HG02981 (cell line): ENCODE data around the gene TMEM176A.
"Not testable (repeated sequence)": the region's sequence is repeated elsewhere in the genome, so short reads cannot be mapped to it uniquely, and the experiment has no call there.

Experiments
- ATAC-seq: cut with Tn5 transposase; IDR thresholded peaks from one replicate; pipeline ENCODE4 v1.9.1; 2021; ENCODE audit warnings: mild to moderate bottlenecking, moderate library complexity; ENCODE audit not compliant: unreplicated experiment

Gene TMEM176A, protein sequence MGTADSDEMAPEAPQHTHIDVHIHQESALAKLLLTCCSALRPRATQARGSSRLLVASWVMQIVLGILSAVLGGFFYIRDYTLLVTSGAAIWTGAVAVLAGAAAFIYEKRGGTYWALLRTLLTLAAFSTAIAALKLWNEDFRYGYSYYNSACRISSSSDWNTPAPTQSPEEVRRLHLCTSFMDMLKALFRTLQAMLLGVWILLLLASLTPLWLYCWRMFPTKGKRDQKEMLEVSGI

DNA sequence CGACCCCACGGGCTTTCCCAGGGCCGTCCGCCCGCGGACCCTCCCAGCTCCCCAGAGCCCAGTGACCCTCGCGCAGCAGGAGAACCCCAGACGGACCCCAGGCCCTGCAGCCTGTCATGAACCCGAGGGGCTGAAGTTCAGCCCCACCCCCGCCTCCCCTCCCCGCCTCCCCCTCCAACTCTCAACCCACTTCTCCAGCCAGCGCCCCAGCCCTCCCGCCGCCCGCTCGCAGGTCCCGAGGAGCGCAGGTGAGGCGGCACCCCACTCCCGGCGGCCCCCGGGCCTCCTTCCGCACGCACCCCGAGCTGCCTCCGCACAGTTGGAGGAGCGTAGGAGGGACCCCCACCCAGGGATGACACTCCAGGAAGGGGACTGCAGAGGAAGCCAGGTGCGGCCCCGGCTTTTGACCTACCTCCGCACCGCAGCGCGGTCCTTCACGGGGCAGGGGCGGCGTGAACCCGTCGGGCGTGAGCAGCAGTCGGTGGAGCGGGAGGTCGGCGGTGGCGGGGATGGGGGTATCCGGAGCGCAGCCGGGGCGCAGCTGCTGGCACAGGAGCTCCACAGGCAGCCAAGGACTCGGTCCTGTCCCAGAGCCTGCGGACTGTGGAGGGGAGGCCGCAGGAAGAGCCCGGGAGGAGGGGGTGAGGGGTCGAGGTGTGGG lies at the start of gene TMEM176A:
Gene TMEM176A (plus strand): TSS at position 189 of the 661 bp plus-strand sequence. CDS start 782 bp downstream, outside the sequence.
- ATAC-seq, result no peak

DNA sequence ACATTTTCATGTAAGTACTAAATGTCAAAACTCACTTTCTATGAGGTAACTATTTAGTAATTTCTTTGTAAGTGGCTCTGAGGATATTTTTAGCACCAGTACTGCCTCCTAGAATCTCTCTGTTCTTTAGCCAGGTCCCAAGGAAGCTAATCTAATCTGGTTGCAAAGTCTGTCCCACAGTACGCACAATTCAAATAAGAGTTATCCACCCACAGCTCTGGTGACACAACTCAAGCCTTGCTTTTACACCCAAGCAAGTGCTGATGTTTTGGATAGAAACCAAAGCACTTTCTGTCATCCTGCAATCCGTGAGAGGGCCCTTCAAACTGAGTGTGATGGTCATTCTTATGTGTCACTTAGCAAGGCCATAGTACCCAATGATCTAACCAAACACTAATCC lies 48.9 kb upstream of the TMEM176A start:
- no peak for ATAC-seq

DNA sequence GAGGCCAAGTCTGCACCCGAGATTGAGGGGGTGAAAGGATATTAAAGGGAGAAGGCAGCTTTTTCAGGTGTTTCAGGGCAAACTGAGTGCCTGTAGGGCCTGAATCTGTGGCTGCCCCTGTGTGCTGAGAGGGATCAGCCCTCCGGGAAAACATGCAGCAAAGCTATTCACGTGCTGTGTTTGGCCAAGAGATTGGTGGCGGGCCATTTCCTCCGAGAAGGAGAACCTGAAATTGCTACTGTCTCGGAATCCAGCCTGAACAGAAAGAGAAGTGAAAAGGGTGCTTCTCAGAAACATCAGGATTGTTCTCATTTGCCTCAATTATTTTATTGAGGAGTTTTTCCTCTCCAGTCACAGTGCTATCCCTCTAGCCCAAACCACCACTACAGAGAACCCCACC lies 47.3 kb upstream of the TMEM176A start:
- ATAC-seq, result no peak

DNA sequence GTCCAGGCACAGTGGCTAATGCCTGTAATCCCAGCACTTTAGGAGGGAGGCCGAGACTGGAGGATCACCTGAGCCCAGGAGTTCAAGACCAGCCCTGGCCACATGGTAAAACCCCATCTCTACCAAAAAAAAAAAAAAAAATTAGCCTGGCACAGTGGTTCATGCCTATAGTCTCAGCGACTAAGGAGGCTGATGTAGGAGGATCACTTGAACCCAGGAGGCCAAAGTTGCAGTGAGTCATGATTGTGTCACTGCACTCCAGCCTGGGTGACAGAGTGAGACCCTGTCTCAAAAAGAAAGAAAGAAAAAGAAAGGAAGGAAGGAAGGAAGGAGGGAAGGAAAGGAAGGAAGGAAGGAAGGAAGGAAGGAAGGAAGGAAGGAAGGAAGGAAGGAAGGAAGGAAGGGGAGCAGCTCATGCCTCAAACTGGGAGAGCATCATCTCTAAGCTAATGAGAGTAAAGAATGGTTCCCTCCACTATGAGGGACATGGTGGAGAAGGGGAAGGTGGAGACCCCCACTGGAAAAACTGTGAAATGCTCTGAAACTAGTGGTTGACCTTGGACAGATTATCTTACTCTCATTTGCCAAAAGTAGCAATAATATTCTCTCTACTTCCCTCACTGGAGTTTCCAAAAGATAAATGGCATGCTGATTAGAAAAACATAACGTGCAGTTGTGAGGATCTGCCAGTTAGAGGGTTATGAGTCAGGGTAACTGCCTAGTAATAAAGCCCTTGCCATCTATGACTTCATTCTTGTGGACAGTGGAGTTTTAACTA lies 46.6 kb upstream of the TMEM176A start:
- no peak for ATAC-seq

DNA sequence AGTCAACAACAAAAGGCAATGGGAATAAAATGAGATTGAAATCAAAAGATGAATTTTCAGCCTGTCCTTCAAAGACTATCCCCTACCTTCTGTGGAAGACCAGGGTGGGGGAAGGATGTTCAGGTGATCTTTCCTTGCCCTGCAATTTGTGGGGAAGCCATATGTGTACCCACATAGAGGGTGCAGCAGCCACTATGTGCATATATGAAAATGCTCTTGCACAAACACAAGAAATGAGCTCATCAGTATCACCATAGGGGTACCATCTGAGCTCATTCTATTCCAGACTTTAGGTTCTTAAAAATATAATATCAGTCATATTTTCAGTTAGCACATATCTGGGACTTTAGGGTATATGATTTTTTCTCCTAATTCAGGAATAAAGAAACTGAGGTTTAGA lies 45.6 kb upstream of the TMEM176A start:
- no peak for ATAC-seq

DNA sequence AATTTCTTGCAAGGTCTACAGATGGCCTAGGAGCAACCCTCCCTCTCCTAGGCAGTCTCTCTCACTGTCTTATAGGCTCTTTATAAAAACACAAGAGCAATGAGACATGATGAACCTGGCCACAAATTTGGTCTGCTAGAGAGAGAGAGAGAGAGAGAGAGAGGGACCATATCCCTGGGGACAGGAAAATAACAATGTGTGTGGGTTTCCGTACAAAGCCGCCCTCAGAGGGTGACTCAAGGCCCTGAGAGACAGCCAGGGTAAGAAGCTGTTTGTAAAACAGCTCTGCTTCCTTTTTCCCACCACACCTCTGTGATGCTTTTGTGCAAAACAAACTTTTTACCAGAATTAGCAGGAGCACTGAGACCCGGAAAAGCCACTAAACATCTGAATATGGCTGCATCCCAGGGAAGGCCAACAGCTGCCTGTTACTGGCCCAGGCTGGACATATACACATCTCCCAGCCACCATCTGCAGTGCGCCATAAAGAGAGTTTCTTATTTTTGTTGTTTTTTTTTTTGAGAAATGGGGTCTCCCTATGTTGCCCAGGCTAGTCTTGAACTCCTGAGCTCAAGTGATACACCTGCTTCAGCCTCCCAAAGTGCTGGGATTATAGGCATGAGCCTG lies 45.0 kb upstream of the TMEM176A start:
- no peak for ATAC-seq

DNA sequence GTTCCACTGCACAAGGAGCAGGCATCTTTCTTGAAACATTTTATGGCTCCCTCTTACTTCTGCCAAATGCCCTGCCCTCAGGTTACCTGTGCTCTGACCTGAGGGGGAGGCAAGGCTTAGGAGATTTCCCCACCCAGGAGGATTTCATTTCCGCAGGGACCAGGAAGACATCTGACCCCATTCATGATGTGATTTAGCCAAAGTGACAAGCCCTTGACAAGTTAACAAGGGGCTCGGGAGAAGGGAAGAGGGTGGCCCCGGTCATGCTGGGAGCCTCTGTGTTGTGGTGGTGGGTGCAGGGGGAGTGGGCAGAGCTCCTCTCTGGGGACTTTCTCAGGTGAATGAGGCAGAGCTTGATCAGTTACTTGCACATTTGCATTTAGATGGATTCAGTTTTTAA lies 44.4 kb upstream of the TMEM176A start:
- no peak for ATAC-seq

DNA sequence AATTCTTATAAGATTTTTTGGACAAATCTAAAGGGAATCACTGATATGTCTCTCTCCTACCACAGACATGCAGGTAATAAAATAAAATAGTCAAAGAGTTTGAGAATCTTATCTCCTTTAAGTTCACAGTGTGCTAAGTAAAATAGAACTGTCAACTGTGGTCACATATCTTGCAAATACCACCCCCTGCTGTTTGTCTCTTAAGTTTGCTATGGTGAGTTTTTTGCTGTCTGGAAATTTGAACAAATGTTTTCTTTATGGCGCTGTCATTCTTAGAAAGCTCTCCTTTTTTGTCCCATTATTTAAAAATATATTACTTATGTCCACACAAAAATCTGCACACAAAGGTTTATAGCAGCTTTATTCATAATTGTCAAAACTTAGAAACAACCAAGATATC lies 43.7 kb upstream of the TMEM176A start:
- no peak for ATAC-seq

DNA sequence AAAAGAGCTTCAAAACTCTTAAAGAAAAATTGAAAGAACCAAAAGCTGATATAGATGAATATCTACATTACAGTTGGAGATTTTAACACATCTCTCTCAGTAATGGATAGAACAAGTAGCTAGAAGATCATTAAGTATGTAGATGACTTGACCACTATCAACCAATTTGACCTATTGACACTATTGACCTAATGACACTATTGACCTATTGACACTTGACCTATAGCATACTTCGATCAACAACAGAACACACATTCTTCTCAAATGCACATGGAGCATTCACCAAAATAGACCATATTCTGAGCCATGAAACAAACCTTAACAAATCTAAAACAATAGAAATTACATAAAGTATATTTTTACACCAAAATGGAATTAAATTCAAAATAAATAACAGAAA lies 41.1 kb upstream of the TMEM176A start:
- no peak for ATAC-seq

DNA sequence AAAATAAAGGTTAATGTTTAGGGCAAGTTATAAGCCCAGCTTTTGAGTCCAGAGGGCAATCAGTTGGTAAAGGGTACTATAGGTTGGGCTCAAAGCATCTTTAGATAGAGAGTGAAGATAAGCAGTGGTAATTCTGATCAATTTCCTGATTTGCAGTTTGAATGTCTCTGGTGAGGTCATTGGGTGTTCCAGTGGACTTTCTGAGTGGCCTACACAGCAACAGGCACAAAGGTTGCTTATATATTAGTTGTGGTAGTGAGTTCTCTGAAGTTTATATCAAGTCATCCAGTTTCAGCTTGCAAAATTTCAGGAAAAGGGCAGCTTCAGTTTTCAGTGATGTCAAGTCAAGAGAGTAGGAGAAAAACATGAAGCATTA lies 34.2 kb upstream of the TMEM176A start:
- no peak for ATAC-seq

DNA sequence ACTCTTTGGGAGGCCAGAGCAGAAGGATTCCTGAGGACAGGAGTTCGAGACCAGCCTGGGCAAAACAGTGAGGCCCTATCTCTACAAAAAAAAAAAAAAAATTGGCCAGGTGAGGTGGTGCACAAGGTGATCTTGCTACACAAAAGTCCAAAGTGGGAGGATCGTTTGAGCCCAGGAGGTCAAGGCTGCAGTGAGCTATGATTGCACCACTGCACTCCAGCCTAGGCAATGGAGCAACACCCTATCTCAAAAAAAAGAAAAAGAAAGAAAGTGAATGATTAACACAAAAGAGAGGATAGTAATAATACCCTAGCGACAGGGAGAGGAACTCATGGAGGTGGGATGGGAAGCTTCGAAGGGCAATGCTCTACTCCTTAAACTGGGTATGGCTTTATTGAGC lies 30.8 kb upstream of the TMEM176A start:
- ATAC-seq, result no peak

DNA sequence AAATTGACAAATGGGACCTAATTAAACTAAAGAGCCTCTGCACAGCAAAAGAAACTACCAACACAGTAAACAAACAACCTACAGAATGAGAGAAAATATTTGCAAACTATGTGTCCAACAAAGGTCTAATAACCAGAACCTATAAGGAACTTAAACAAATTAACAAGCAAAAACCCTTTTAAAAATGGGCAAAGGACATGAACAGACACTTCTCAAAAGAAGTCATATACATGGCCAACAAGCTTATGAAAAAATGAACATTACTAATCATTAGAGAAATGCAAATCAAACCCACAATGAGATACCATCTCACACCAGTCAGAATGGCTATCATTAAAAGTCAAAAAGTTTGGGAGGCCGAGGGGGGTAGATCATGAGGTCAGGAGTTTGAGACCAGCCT lies 26.4 kb upstream of the TMEM176A start:
- ATAC-seq, result not testable (repeated sequence)

DNA sequence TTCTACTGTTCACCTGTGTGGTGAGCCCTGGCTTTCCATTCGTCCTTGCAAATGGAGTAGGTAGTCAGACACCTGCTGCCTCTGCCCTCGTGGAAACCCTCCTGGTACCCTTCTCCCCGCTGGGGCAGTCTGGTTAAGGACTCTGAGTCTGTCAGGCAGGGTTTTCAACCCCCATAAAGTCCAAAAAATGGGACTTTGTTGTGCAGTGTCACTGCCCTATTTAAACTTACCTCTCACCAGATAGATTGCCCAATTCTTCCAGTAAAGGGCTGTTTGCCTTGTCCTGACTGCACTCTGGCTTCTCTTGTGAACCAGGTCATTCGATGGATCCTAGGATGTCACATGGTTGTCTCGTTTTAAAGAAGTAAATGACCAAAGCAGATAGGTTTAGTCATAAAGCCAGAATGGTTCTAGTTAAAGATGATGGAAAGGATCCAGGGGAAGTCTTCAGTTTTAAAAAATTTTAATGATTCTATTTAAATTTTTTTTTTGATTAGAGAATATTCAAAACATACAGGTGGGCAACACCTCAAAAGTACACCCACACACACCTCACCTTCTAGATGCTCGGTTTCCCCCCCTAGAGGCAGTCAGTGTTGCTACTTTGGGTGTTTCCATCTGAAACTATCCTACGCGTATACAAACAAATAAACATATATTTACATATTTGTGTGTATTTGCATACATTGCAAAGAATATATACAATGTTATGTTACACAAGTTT lies 22.4 kb upstream of the TMEM176A start:
- ATAC-seq, result no peak

DNA sequence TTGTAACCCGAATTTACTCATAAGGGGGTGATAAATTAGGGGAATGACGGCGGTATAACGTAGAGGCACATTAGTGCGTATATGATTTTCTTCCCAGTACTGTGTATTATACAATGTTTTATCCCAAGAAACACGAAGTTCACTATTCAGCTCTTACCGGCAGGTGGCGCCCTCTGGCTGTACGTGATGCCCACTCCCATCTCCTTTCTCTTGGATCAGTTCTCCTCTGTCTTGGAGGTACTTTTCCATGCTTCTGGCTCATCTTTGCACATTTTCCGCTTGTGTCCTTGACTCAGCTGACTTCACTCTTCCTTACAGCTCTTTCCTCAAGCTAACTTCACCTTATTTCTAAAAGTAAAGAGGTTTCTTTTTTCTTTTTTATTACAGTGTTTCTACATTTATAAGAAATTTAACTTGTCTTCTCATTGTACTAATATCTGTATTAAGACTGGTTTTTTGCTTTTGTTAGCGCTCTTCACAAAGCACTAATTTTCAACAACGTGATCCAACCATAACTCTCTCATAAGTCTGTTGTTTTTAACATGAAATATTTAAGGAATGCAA lies 21.7 kb upstream of the TMEM176A start:
- ATAC-seq, result no peak

DNA sequence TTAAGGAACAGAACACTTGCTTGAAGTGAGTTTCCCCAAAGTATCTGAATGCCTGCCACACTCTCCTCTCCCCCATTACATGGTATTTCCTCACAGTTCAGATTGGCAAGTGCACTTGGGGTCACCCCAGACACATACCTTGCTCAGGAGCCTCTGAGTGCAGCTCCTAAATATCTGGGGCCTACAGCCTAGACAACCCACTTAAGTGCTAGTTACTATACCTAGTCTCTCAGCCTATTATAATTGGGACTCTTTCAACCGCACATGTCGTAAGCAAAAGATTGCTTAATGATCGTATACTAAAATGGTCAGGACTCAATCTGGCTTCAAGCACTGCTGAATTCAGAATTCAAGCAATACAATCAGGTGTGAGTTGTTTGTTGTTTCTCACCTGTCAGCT lies 20.3 kb upstream of the TMEM176A start:
- no peak for ATAC-seq

DNA sequence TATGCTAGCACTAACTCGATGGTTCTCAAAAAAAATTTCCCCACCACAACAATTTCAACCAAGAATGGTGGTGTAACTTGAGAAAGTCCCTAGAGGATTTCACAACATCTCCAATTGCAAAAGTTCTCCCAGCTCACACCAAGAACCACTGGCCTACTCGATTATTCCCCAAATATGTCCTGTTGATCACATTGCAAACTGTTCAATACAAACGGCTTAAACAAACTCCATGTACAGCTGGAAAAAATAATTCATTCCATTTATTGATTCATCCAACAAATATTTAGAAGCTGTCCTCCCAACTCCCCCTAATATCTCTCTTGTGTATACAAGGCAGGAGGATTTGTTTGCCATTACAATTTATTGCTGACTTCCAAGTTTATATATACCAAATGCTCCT lies 19.5 kb upstream of the TMEM176A start:
- ATAC-seq, result no peak

DNA sequence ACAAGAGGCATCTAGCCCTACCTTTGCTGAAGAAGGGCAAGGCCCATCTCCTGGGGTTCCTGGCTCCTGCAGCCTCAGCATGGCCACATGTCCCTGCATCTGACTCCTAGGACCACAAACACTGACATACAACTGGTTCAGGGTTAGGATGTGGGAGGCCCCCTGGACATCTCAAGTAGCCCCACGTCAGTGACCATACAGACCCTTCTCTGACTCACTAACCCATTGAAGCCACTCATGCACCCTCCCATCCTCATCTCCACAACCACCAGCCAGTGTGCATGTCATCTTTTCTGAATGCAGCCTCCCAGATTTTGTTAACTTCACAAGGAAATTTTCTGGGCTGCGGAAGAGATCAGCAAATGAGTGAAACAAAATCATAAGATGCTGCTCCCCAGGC lies 18.6 kb upstream of the TMEM176A start:
- ATAC-seq, result no peak

DNA sequence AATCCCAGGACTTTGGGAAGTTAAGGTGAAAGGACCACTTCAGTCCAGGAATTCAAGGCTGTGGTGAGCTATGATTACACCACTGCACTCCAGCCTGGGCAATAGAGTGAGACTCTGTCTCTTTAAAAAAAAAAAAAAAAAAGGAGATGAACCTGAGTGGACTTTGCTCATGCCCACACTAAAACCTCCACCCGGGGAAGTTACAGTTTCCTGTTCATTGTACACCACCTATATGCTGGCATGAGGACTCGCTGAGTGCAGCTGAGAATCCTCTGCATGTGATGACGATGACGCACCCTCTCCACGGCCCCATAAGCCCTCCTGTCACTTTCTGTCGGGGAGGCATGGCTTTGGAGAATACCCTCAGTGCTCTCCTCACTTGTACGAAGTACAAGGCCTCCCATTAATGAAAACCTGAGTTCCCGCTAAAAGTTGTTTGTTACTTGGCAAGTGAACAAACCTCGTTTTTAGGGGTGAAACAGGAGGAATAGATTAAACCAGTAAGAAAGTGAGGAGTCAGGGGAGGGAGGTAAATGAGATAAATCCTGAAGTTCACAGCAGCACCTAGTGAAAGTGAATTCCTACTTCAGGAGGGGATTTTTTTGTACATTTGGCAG lies 16.3 kb upstream of the TMEM176A start:
- ATAC-seq, result no peak

DNA sequence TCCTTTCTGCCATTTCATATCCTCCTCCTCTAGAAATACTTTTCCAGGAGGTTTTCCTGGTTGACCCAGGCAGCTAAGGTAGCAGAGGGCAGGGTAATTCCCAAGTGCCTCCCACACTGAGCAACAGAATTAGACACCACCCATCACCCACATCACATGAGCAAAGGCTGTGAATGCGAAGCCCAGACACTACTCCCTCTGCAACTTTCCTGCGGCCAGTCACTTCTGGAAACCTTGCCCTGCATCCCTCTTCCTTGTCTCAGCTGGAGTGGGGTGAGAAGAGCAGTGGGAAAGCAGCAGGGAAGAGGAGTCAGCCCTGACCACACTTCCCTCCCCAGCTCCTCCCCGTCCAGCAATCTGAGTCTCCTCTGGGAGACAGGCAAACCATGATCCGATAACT lies 15.6 kb upstream of the TMEM176A start:
- no peak for ATAC-seq
